GM21825 (cell line): Measurements from ENCODE around the gene DNAJB7.
"Not testable (repeated sequence)": the region's sequence is repeated elsewhere in the genome, so short reads cannot be mapped to it uniquely, and the experiment has no call there.

Source experiments
- ATAC-seq: cut with Tn5 transposase; IDR thresholded peaks from one replicate; pipeline ENCODE4 v1.9.1; 2021; ENCODE audit warnings: mild to moderate bottlenecking, moderate library complexity; ENCODE audit not compliant: unreplicated experiment

DNAJB7 gene

GRCh38 chr22:40845816-40846215 is 16.1 kb downstream of the DNAJB7 start:
- ATAC-seq = not testable (repeated sequence)

GRCh38 chr22:40844951-40845350 is 17.0 kb downstream of the DNAJB7 start:
- no peak for ATAC-seq

GRCh38 chr22:40838486-40838885 is 23.4 kb downstream of the DNAJB7 start:
- ATAC-seq = no peak

GRCh38 chr22:40834619-40835018 is 27.3 kb downstream of the DNAJB7 start:
- no peak for ATAC-seq

GRCh38 chr22:40829131-40829530 is 32.8 kb downstream of the DNAJB7 start:
- ATAC-seq = no peak

GRCh38 chr22:40826984-40827741 is 34.8 kb downstream of the DNAJB7 start:
- ATAC-seq = no peak

GRCh38 chr22:40826292-40826691 is 35.6 kb downstream of the DNAJB7 start:
- ATAC-seq = not testable (repeated sequence)

GRCh38 chr22:40823426-40823825 is 38.5 kb downstream of the DNAJB7 start:
- no peak for ATAC-seq

- no peak for ATAC-seq
Observed at GRCh38 chr22:40819599-40820140, 42.2 kb downstream of the DNAJB7 start.

- ATAC-seq = peak; percentile 78
Observed at GRCh38 chr22:40818747-40819598, 42.9 kb downstream of the DNAJB7 start, which contains the start of gene SLC25A17. SLC25A17 (minus strand) TSS chr22:40819346; CDS start chr22:40819248, 98 bp downstream.

- no peak for ATAC-seq
Observed at GRCh38 chr22:40818192-40818746, 43.6 kb downstream of the DNAJB7 start.

GRCh38 chr22:40817737-40818136 is 44.2 kb downstream of the DNAJB7 start:
- no peak for ATAC-seq

GRCh38 chr22:40813912-40814315 is 48.0 kb downstream of the DNAJB7 start:
- no peak for ATAC-seq
